HepG2 (cell line): ENCODE results near the gene SRGAP3. TPM values are rescaled to one million over a fixed set of nuclear protein-coding genes. Genes with fewer than 3 reads are reported as not detected.

Experiments used
- ATAC-seq: fragments of 200-7000 bp; cut with Tn5 transposase; 3 replicates; pipeline ENCODE4 v1.9.1; 2020; ENCODE audit warnings: mild to moderate bottlenecking, moderate library complexity
- BruUV-seq: library from RNA; stranded (reverse); fragments of 400-500 nt; replicated peaks from 2 replicates; lab custom pipeline; 2021; lab: Mats Ljungman, UMichigan
- CTCF ChIA-PET: fragments of 300-600 bp; formaldehyde crosslinking; extraction: SDS; loops from one replicate; lab custom pipeline; 2021; ENCODE audit warnings: low total read pairs, inconsistent platforms, low intra/inter-chr PET ratio; lab: Yijun Ruan, JAX
- POLR2A ChIA-PET: fragments of 350-600 bp; sonication (Branson Sonifier 250); formaldehyde crosslinking; loops from one replicate; lab custom pipeline; 2020; ENCODE audit warnings: antibody characterized with exemption, inconsistent platforms; lab: Yijun Ruan, JAX
- DNase-seq: peaks from one replicate; pipeline ENCODE4 v3.0.0-alpha.2; 2015; ENCODE audit warnings: low spot score
- FAIRE-seq: peaks from 3 replicates; lab custom pipeline; 2011; peaks lifted over from hg19 to GRCh38; lab: Jason Lieb, UNC
- H2AFZ ChIP-seq: one replicate; pipeline ENCODE4 v1.6.1; 2011; ENCODE audit warnings: low read length, inconsistent platforms
- H3K27ac ChIP-seq: fragments of 300-600 bp; 3 replicates; pipeline ENCODE4 v1.8.0; 2011; ENCODE audit warnings: mixed run types, mild to moderate bottlenecking, mixed read lengths, low read length, inconsistent platforms; ENCODE audit not compliant: insufficient read depth; ENCODE audit errors: extremely low read length
- H3K27me3 ChIP-seq, 2 experiments: fragments of 200-600 bp in 1 of 2; 2 replicates in 1 of 2; 3 replicates in 1 of 2; pipeline versions ENCODE4 v1.6.0 to v1.8.0; 2011; ENCODE audit warnings: low read length in 2 of 2, mild to moderate bottlenecking in 2 of 2, moderate library complexity in 2 of 2, inconsistent platforms in 1 of 2; ENCODE audit not compliant: insufficient read depth in 2 of 2, control insufficient read depth in 1 of 2
- H3K36me3 ChIP-seq, 2 experiments: fragments of 200-600 bp in 1 of 2; replicated peaks in 1 of 2; 2 replicates in 1 of 2; 3 replicates in 1 of 2; pipeline versions ENCODE4 v1.5.1 to v1.8.0; 2011; ENCODE audit warnings: low read length in 2 of 2, inconsistent platforms in 1 of 2; ENCODE audit not compliant: insufficient read depth in 2 of 2, control insufficient read depth in 1 of 2
- H3K4me1 ChIP-seq: 2 replicates; pipeline ENCODE4 v1.5.1; 2012; ENCODE audit warnings: low read length, inconsistent platforms; ENCODE audit not compliant: insufficient read depth
- H3K4me2 ChIP-seq: 2 replicates; pipeline ENCODE4 v1.6.0; 2011; ENCODE audit warnings: low read depth, low read length, inconsistent platforms
- H3K4me3 ChIP-seq, 3 experiments: fragments of 200-600 bp in 1 of 3; sonication (generic), shearing (Covaris generic) in 1 of 3; replicated peaks in 1 of 3; 2 replicates each; pipeline ENCODE4 v1.5.1; 2011 to 2016; ENCODE audit warnings: low read length in 3 of 3, inconsistent platforms in 2 of 3, low read depth in 2 of 3, mild to moderate bottlenecking in 2 of 3, control low read depth in 1 of 3, mixed read lengths in 1 of 3; ENCODE audit not compliant: insufficient read depth in 1 of 3
- H3K79me2 ChIP-seq: one replicate; pipeline ENCODE4 v1.6.1; 2011; ENCODE audit warnings: low read length, inconsistent platforms; ENCODE audit not compliant: insufficient read depth
- H3K9ac ChIP-seq: 2 replicates; pipeline ENCODE4 v1.6.0; 2011; ENCODE audit warnings: mild to moderate bottlenecking, low read depth, low read length, inconsistent platforms; ENCODE audit not compliant: insufficient read depth
- H3K9me3 ChIP-seq: 2 replicates; pipeline ENCODE4 v1.5.1; 2012; ENCODE audit warnings: mild to moderate bottlenecking, low read length
- H4K20me1 ChIP-seq: 2 replicates; pipeline ENCODE4 v1.6.0; 2011; ENCODE audit warnings: inconsistent platforms, mild to moderate bottlenecking, low read length, moderate library complexity; ENCODE audit not compliant: insufficient read depth
- CBX2 ChIP-seq, 2 experiments: fragments of 200-600 bp in 1 of 2; sonication (generic); formaldehyde crosslinking in 1 of 2; IDR thresholded peaks; 2 replicates each; pipeline versions ENCODE4 v1.7.0 to v1.8.1; 2018 to 2022; ENCODE audit warnings: low read depth in 2 of 2, low read length in 1 of 2, mild to moderate bottlenecking in 1 of 2, missing genetic modification reagents in 1 of 2
- CENPT ChIP-seq: sonication (generic); formaldehyde crosslinking; IDR thresholded peaks from 2 replicates; pipeline ENCODE4 v1.8.0; 2022; ENCODE audit warnings: low read depth, mild to moderate bottlenecking, moderate library complexity, missing genetic modification reagents
- CREM ChIP-seq, 2 experiments: sonication (generic) in 1 of 2; formaldehyde crosslinking in 1 of 2; IDR thresholded peaks; 2 replicates each; pipeline versions ENCODE4 v1.4.0 to v1.6.1; 2016 to 2020; ENCODE audit warnings: antibody characterized with exemption in 1 of 2, mild to moderate bottlenecking in 1 of 2, missing genetic modification reagents in 1 of 2
- ESRRA ChIP-seq: sonication (generic); formaldehyde crosslinking; IDR thresholded peaks from 2 replicates; pipeline ENCODE4 v1.5.1; 2020; ENCODE audit warnings: mild to moderate bottlenecking, low read depth, missing genetic modification reagents
- KLF6 ChIP-seq: IDR thresholded peaks from 2 replicates; pipeline ENCODE4 v1.8.0; 2016; ENCODE audit warnings: missing biosample characterization, missing genetic modification reagents
- MAF1 ChIP-seq: sonication (generic); formaldehyde crosslinking; IDR thresholded peaks from 2 replicates; pipeline ENCODE4 v1.5.0; 2020; ENCODE audit warnings: missing genetic modification reagents, borderline replicate concordance
- NFKBIZ ChIP-seq: IDR thresholded peaks from 2 replicates; pipeline ENCODE4 v1.6.1; 2018; ENCODE audit warnings: missing genetic modification reagents, missing compliant biosample characterization
- SAFB2 ChIP-seq: sonication (generic); formaldehyde crosslinking; IDR thresholded peaks from 2 replicates; pipeline ENCODE4 v1.5.1; 2020; ENCODE audit warnings: missing genetic modification reagents, low read depth, mild to moderate bottlenecking, borderline replicate concordance
- STAT5B ChIP-seq: sonication (generic); formaldehyde crosslinking; IDR thresholded peaks from 2 replicates; pipeline ENCODE4 v1.4.0; 2020; ENCODE audit warnings: missing genetic modification reagents
- ZBTB7B ChIP-seq: sonication (generic); formaldehyde crosslinking; IDR thresholded peaks from 2 replicates; pipeline ENCODE4 v1.4.0; 2020; ENCODE audit warnings: missing genetic modification reagents
- WGBS: methylation state at CpG from one replicate; pipeline ENCODE4 v1.1.6; 2017; ENCODE audit warnings: low lambda C conversion rate; 5-methylcytosine and 5-hydroxymethylcytosine counted together
- in situ Hi-C: cut with HindIII; loops from 2 replicates; pipeline ENCODE4 v1.10.0; 2017; ENCODE audit warnings: low pct_unique_long_range_greater_than_20kb; ENCODE audit not compliant: extremely low pct_ligation_motif_present
- intact Hi-C: fragments of 100-400 bp; cut with micrococcal nuclease; formaldehyde crosslinking; loops from one replicate; pipeline ENCODE4 v1.10.0; 2022; ENCODE audit not compliant: unreplicated experiment
- polyA plus RNA-seq, 8 experiments: library from polyadenylated mRNA; depleted of rRNA in 3 of 8; stranded (reverse) in 7 of 8; unstranded in 1 of 8; fragments of >200 nt; fragmentation: Illumina TruSeq in 4 of 8; extraction: Trizol in 4 of 8; gene quantifications; 2 replicates each; pipeline versions ENCODE4 v1.2.1 to v1.2.3, GENCODE V29; 2011 to 2016; ENCODE audit warnings: low read depth in 4 of 8, missing spikeins in 1 of 8, mixed read lengths in 1 of 8; ENCODE audit not compliant: insufficient read depth in 1 of 8
- total RNA-seq, 5 experiments: library from RNA; depleted of rRNA; stranded (reverse); fragments of >200 nt; fragmentation: Illumina TruSeq; extraction: Trizol; gene quantifications; 2 replicates each; pipeline ENCODE4 v1.2.3, GENCODE V29; 2016; ENCODE audit warnings: low read depth in 1 of 5

The SRGAP3 gene
- total and polyA plus RNA-seq, 2 of the 13 experiments (the other 11 are each of a cell fraction or from before 2014, with no cell fraction given), result 1.2 to 1.4 TPM

DNA sequence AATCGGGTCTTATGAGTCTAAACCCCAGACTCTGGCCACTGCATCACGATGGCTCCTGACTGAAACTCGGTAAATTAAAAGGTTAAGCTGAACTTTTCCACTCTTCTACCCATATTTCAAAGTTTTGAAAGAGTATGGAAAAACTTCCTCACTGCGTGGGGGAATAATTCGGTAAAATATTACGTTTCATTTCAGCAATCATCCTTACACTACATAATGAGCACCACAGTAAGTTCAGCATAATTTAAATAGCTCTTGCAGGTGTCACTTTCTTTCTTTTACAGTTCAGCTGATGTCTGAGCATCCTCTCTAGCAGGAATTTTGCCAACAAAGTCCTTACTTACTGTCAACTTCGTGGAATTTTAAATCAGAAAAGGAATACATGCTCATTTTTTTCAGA is 17.5 kb downstream of the SRGAP3 start:
- intact Hi-C loops, result no loop called here
- ChIA-PET POLR2A (no interaction called here), CTCF (no interaction called here)
- 9% methylated on average over 7 of the region's 7 CpGs for WGBS
- no peak for DNase-seq
- no peak overlapping the region for H3K27ac ChIP-seq
- in situ Hi-C loops, result no loop called here
- no peak overlapping the region for H3K9ac ChIP-seq
- no peak overlapping the region for H3K4me2 ChIP-seq
- BruUV-seq, result no TSS peak
- no peak for ATAC-seq
- TF ChIP-seq SAFB2 (CRISPR knock-in tag) (no peak), MAF1 (CRISPR knock-in tag) (no peak), ZBTB7B (no peak), STAT5B (CRISPR knock-in tag) (no peak), CENPT (no peak), NFKBIZ (CRISPR knock-in tag) (no peak), CREM (IDR thresholded peaks at IDR 0.05) (no peak), CREM (CRISPR knock-in tag; IDR thresholded peaks at IDR 0.05) (no peak), KLF6 (CRISPR knock-in tag) (no peak)
- no peak overlapping the region for H3K4me3 ChIP-seq
- H3K79me2 ChIP-seq, result no peaks in the 10 kb centered on the region
- no peak overlapping the region for H2AFZ ChIP-seq
- FAIRE-seq, result no peak
- H3K9me3 ChIP-seq, result no peaks in the 10 kb centered on the region
- no peaks in the 10 kb centered on the region for H3K27me3 ChIP-seq
- no peaks in the 10 kb centered on the region for H3K36me3 ChIP-seq
- H4K20me1 ChIP-seq, result no peaks in the 10 kb centered on the region
- H3K4me1 ChIP-seq, result no peaks in the 10 kb centered on the region

DNA sequence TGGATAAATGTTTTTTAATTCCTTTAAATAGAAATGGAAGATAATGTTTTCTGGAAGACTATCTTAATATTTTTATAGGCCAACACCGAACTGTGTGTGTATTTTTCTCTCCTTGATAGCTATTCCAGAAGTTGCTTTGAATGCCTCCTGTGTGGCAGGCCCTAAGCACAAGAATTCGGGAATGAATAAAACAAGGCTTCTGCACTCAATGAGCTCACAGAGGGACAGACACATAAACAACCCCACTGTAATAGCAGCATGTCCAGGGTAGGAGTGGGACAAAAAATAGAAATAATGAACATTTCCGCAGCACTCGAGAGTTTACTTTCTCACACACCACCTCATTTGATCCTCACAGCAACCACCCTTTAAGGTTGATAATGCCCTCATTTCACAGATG is 18.0 kb downstream of the SRGAP3 start:
- in situ Hi-C loops (no loop called here), intact Hi-C loops (no loop called here)
- ATAC-seq (no peak), DNase-seq (no peak), FAIRE-seq (no peak)
- TF ChIP-seq CBX2 (IDR thresholded peaks at IDR 0.05; ENCODE audit: low read depth, low read length) (no peak), CBX2 (CRISPR knock-in tag; IDR thresholded peaks at IDR 0.05; ENCODE audit: low read depth) (no peak), ESRRA (no peak)
- no peaks in the 10 kb centered on the region for H3K79me2 ChIP-seq
- no TSS peak for BruUV-seq
- no peaks in the 10 kb centered on the region for H4K20me1 ChIP-seq
- no peaks in the 10 kb centered on the region for H3K36me3 ChIP-seq
- no peaks in the 10 kb centered on the region for H3K4me1 ChIP-seq
- no peak overlapping the region for H3K27ac ChIP-seq
- H3K9ac ChIP-seq, result no peak overlapping the region
- no peaks in the 10 kb centered on the region for H3K27me3 ChIP-seq
- no peak overlapping the region for H3K4me3 ChIP-seq
- POLR2A ChIA-PET, result no interaction called here
- no peak overlapping the region for H2AFZ ChIP-seq
- 33% methylated on average over 4 of the region's 4 CpGs for WGBS
- CTCF ChIA-PET, result no interaction called here
- H3K4me2 ChIP-seq, result no peak overlapping the region
- no peaks in the 10 kb centered on the region for H3K9me3 ChIP-seq
